Activated T-cell treated with anti-CD3 and anti-CD28 coated beads, Interleukin-2, amount 50 U/mL, for 24 hours (primary cell): ENCODE results near the gene PIGQ.
"Not testable (repeated sequence)": the region's sequence is repeated elsewhere in the genome, so short reads cannot be mapped to it uniquely, and the experiment has no call there.

Experiments used
- DNase-seq: peaks from one replicate; pipeline ENCODE4 v3.0.0-alpha.2; 2020
- H3K27ac Mint-ChIP-seq: 2 replicates; pipeline ENCODE4 v1.8.0; 2020; ENCODE audit warnings: mild to moderate bottlenecking, mixed read lengths
- H3K27me3 Mint-ChIP-seq: 2 replicates; pipeline ENCODE4 v1.8.0; 2020; ENCODE audit warnings: mixed read lengths
- H3K36me3 Mint-ChIP-seq: 2 replicates; pipeline ENCODE4 v1.8.0; 2020; ENCODE audit warnings: low read depth, mixed read lengths
- H3K4me1 Mint-ChIP-seq: 2 replicates; pipeline ENCODE4 v1.8.0; 2020; ENCODE audit warnings: low read depth, mixed read lengths
- H3K4me3 Mint-ChIP-seq: 2 replicates; pipeline ENCODE4 v1.8.0; 2020; ENCODE audit warnings: mild to moderate bottlenecking, moderate library complexity, mixed read lengths
- H3K9me3 Mint-ChIP-seq: 2 replicates; pipeline ENCODE4 v1.8.0; 2020; ENCODE audit warnings: mixed read lengths

The PIGQ gene

DNA sequence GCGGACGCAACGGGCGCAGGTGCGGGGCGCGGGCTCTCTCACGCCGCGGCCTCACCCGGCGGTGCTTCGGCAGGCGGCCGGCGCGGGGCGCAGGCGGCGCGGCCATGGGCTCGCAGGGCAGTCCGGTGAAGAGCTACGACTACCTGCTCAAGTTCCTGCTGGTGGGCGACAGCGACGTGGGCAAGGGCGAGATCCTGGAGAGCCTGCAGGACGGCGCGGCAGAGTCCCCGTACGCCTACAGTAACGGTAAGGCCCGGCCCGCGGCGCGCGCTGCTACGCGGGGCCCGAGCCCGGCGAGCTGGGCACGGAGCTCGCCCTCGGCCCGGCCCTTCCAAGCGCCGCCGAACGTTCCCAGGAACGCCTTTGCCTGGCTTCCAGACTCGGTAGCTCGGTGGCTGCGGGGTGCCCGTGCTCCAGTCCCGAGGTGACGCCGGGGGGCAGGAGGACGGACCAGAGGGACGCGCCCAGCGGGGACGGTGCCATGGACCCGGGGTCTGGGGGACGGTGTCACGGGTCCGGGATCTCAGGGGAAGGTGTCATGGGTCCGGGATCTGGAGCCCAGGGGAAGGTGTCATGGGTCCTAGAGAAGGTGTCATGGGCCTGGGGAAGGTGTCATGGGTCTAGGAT is 20.5 kb downstream of the PIGQ start:
- DNase-seq: no peak
- Mint-ChIP-seq H3K9me3 (no peaks in the 10 kb centered on the region), H3K27ac (peak overlapping the region; percentile 86), H3K27me3 (no peaks in the 10 kb centered on the region), H3K4me1 (peaks cover 39% of the 10 kb centered on the region), H3K36me3 (peaks cover 25% of the 10 kb centered on the region), H3K4me3 (peak overlapping the region; percentile 81)

DNA sequence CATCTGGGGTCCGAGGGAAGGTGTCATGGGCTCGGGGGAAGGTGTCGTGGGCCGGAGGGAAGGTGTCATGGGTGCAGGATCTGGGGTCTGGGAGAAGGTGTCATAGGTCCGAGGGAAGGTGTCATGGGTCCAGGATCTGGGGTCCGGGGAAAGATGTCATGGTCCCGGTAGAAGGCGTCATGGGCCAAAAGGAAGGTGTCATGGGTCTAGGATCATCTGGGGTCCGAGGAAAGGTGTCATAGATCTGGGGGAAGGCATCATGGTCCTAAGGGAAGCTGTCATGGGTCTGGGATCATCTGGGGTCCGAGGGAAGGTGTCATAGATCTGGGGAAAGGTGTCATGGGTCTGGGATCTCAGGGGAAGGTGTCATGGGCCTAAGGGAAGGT is 21.0 kb downstream of the PIGQ start:
- peak overlapping the region; percentile 81 for H3K4me3 Mint-ChIP-seq

DNA sequence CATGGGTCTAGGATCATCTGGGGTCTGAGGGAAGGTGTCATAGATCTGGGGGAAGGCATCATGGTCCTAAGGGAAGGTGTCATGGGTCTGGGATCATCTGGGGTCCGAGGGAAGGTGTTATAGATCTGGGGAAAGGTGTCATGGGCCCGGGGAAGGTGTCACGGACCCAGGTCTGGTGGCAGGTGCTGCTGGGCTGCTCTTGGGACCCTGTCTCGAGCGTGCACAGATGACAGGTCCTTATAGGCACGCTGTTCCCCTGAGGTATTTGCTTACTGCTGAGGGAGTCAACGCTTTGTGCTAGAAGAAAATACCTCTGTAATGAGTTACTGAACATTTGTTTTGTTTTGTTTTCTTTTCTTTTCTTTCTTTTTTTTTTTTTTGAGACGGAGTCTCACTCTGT is 21.5 kb downstream of the PIGQ start:
- Mint-ChIP-seq H3K4me1 (peaks cover 43% of the 10 kb centered on the region), H3K4me3 (peak overlapping the region; percentile 81), H3K27me3 (no peaks in the 10 kb centered on the region), H3K36me3 (peaks cover 29% of the 10 kb centered on the region), H3K27ac (peak overlapping the region; percentile 86), H3K9me3 (no peaks in the 10 kb centered on the region)
- DNase-seq: no peak

More for the DNA sequence above, 21.0 kb downstream of the PIGQ start:
- H3K27ac Mint-ChIP-seq: peak overlapping the region; percentile 86
- H3K9me3 Mint-ChIP-seq: no peaks in the 10 kb centered on the region
- peaks cover 39% of the 10 kb centered on the region for H3K4me1 Mint-ChIP-seq
- no peaks in the 10 kb centered on the region for H3K27me3 Mint-ChIP-seq
- no peak for DNase-seq
- peaks cover 25% of the 10 kb centered on the region for H3K36me3 Mint-ChIP-seq

DNA sequence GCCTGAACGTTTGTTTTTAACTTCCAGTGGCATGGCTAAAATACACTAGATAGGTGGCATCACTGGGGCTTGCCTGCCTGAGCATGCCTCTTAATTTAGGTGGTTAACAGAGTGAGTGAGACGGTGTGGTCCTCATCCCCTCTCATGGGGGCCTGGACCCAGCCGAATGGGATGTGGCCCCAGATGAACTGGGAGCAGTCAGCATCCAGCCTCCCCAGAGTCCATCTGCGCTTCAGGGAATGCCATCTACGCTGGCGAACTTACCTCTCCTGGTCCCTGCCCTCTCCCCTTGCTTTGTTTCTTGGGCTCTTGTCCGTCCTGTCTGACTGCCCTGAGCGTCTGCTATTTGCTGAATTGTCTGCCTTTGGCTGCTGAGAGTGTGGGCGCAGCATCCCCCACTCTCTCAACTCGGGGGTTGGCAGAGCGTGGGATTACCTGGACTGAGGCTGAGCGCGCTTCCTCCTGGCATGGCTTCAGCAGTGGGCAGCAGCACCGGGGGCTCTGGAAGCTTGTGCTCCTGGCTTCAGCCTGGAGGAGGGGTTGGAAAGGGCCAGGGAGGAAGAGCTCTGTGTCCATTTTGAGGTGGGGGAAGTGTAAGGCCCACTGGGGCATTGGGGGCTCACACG is 22.2 kb downstream of the PIGQ start:
- H3K4me1 Mint-ChIP-seq: peaks cover 41% of the 10 kb centered on the region
- no peak overlapping the region for H3K27ac Mint-ChIP-seq

DNA sequence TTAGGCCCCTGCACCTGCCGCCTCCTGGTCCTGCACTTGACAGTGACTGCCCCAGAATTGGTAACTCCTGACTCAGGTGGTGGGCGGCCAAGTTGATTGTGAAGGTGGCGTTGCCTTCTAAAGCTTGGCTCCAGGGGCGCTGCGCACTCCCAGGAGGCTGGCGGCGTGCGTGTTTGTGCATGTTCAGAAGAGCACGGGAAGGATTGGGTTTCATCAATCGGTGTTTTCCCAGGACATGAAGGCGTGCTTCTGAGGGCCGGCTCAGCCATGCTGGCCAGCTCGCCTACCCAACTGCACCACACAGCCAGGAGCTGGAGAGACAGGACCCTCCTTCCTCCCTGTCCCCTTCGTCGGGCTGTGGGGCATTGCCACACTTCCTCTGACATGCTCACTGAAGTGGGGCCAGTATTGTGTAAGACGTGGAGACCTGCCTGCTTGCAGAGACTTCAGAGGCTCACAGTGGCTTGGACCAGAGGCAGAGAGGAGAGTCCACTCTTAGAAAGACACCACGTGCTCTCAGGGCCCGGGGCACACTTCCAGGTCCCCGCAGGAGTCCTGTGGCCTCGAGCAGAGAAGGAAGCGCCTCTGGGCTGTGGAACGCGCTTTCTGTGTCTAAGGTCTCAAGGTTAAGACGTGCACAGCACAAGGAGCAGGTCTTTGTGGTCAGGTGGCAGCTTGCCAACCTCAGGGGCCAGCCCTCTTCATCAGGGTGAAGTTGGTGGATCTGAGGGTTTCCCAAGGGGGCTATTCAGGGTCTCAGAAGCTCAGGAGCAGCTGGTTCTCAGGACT is 22.9 kb downstream of the PIGQ start:
- Mint-ChIP-seq H3K4me1 (peaks cover 38% of the 10 kb centered on the region), H3K36me3 (peaks cover 33% of the 10 kb centered on the region), H3K27ac (no peak overlapping the region), H3K27me3 (no peaks in the 10 kb centered on the region), H3K4me3 (no peak overlapping the region), H3K9me3 (no peaks in the 10 kb centered on the region)
- no peak for DNase-seq

More for the DNA sequence above, 22.2 kb downstream of the PIGQ start:
- Mint-ChIP-seq H3K9me3 (no peaks in the 10 kb centered on the region), H3K36me3 (peaks cover 37% of the 10 kb centered on the region), H3K4me3 (peak overlapping the region; percentile 81), H3K27me3 (no peaks in the 10 kb centered on the region)
- DNase-seq: no peak

DNA sequence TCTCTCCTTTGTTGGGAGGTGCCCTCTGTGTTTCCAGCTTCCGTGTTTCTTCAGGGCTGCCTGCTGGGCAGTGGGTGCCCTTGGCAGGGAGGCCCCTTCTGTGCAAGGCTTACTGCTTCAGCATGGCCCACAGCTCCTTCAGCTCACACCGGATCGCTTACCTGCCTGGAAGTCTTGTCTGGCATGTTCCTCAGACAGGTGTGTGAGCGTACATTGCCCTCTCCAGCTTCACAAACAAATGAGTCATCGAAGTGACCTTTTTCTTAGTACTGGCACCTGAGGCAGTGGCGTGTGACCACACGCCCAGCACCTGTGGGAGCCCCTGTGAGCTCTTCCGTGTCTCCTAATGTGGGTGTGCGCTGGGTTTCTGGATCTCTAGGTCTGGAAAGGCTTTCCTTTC is 23.6 kb downstream of the PIGQ start:
- no peaks in the 10 kb centered on the region for H3K9me3 Mint-ChIP-seq
- no peak overlapping the region for H3K4me3 Mint-ChIP-seq
- H3K27ac Mint-ChIP-seq: no peak overlapping the region
- H3K4me1 Mint-ChIP-seq: peaks cover 38% of the 10 kb centered on the region
- no peak for DNase-seq
- H3K36me3 Mint-ChIP-seq: peaks cover 26% of the 10 kb centered on the region
- no peaks in the 10 kb centered on the region for H3K27me3 Mint-ChIP-seq

DNA sequence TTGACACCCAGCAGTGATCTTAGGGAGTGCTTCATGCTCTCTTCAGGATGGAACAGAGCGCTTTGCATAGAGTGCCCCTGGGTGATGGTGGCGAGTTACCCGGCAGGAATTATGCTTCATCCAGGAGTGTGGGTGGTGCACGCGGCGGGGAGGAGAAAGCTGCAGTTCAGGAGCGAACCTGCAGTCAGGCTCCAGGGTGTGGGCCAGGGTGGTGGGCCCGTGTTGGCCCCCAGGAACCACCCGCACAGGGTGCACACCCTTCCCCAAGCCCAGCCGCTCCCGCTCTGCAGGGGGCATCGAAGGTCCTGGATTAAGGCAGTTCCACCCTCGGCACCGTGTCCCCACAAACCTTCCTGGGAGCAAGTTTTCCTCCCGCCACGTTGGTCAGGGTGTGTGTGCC is 24.0 kb downstream of the PIGQ start:
- Mint-ChIP-seq H3K4me1 (peaks cover 38% of the 10 kb centered on the region), H3K27me3 (no peaks in the 10 kb centered on the region), H3K36me3 (peaks cover 27% of the 10 kb centered on the region), H3K27ac (no peak overlapping the region), H3K9me3 (no peaks in the 10 kb centered on the region), H3K4me3 (no peak overlapping the region)
- no peak for DNase-seq

DNA sequence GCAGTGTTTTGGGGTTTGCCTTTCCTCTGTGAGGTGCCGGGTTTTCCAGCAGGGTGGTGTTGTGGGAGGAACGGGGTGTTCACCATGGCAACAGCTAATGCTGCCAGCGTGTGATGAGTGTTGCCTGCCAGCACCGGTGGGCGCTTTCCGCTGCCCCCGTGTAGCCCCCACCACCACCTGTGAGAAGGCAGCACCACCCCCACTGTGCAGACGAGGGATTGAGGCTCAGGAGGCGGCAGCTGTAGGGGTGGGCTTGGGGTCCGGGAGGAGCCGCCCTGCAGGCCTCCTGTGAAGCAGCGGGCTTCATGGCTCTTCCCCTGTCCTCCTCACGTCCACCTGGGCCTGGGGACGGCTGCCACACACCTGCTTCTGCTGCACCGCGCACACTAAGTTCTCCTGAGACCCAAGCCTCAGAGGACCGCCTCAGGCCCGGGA is 25.3 kb downstream of the PIGQ start:
- DNase-seq: no peak
- peaks cover 38% of the 10 kb centered on the region for H3K4me1 Mint-ChIP-seq
- H3K4me3 Mint-ChIP-seq: no peak overlapping the region
- H3K27ac Mint-ChIP-seq: no peak overlapping the region
- peaks cover 33% of the 10 kb centered on the region for H3K36me3 Mint-ChIP-seq
- no peaks in the 10 kb centered on the region for H3K27me3 Mint-ChIP-seq
- H3K9me3 Mint-ChIP-seq: no peaks in the 10 kb centered on the region

DNA sequence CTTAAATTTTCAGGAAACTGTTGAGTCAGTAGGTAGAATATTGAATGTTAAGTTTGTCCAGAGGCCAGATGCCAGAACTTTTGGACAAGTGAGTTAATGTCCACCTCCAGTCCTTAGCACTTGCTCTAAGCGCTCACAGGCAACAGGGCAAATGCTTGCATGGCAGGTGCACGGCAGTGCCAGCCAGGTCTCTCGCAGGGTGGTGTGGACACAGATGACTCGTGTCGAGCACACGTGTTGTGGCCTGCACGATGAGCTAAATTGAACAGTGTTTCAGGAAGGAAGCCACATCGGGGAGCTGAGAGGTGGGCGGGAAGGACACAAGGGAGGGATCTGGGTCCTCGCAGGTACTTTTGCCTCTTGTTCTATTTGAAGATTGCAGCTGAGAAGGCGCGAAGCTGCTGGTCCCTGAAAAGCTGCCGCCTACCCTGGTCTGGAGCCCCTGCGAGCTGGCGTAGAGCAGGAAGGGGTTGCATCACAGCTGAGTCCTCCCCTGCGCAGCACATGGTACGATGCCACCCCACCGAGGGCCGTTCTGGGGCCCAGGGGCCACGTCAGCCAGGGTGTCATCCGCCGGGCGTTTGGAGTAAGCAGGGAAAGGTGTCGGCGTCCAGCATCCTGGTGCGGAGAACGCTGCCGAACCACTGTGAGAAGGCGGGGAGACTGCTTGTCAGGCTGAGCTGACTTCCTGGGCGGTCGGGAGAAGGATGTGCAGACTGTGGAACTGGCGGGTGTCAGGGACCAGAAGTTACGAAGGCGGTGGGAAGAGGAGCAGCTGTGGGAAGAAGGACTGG is 26.4 kb downstream of the PIGQ start:
- no peak overlapping the region for H3K4me3 Mint-ChIP-seq
- peaks cover 32% of the 10 kb centered on the region for H3K36me3 Mint-ChIP-seq
- H3K27me3 Mint-ChIP-seq: no peaks in the 10 kb centered on the region
- DNase-seq: no peak
- H3K27ac Mint-ChIP-seq: peak overlapping the region; percentile 58
- H3K4me1 Mint-ChIP-seq: peaks cover 31% of the 10 kb centered on the region
- H3K9me3 Mint-ChIP-seq: no peaks in the 10 kb centered on the region

DNA sequence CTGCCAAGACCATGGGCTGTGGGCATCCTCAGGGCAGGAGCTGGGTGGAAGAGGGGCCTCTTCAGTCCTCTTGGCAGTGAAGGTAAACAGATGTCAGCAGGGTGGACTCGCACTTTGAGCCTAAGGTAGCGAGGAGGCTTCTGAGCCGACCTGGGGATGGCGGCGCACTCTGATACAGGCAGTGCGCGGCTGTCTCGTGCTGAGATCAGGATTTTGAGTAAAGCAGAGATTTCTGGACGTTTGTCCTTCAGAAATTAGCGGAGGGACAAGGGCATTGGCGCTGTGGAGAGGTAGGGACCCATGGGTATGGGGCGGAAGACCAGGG is 26.9 kb downstream of the PIGQ start:
- H3K4me3 Mint-ChIP-seq: no peak overlapping the region

DNA sequence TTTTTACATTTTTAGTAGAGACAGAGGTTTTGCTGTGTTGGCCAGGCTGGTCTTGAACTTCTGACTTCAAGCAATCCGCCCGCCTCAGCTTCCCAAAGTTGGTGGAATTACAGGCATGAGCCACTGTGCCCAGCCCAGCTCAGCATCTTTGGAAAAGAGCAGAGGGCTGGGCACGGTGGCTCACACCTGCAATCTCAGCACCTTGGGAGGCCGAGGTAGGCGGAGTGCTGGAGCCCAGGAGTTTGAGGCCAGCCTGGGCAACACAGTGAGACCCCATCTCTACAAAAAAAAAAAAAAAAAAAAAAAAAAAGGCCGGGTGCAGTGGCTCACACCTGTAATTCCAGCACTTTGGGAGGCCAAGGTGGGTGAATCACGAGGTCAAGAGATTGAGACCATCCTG is 27.9 kb downstream of the PIGQ start:
- H3K9me3 Mint-ChIP-seq: not testable (repeated sequence)
- peaks cover 35% of the 10 kb centered on the region for H3K36me3 Mint-ChIP-seq

More for the DNA sequence above, 26.9 kb downstream of the PIGQ start:
- Mint-ChIP-seq H3K27me3 (no peaks in the 10 kb centered on the region), H3K27ac (no peak overlapping the region), H3K9me3 (no peaks in the 10 kb centered on the region), H3K4me1 (peaks cover 31% of the 10 kb centered on the region), H3K36me3 (peaks cover 35% of the 10 kb centered on the region)
- DNase-seq: no peak

DNA sequence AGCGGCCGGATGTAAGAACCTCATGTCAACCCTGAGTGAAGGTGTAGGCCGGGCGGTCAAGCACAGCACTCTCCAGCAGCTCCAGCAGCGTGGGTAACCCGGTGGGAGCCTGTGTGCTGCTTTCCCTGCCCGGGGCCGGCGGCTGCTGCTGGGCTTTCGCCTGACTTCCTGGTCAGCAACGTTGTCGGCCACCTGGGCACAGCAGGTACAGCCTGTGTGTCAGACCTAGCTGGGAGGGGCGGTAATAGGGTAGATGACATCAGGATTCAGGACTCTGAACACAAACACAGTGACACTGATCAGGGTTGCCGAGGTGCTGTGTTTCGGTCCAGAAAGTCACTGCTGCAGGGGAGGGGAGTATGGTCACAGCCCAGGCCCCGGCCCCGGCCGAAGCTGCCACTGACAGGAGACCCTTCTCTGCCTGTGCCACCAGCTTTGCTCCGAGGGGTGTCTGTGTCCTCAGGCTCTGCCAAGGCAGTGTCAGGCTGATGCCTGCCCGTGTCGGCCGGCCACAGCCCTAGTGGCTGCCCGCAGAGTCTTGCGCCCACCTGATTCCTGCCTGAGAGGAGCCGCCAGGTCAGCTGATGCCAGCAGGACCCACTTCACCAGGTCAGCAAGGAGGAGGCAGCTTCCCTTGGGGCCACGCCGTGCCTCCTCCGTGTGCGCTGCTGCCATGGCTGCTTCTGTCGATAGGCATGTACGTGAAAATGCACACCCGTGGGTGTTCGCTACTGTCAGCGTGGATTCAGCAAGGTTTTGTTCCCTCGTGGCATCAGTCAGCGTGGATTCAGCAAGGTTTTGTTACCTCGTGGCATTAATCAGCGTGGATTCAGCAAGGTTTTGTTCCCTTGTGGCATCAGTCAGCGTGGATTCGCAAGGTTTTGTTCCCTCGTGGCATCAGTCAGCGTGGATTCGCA is 29.3 kb downstream of the PIGQ start:
- Mint-ChIP-seq H3K27ac (no peak overlapping the region), H3K36me3 (peaks cover 30% of the 10 kb centered on the region), H3K27me3 (no peaks in the 10 kb centered on the region), H3K9me3 (no peaks in the 10 kb centered on the region), H3K4me1 (peaks cover 21% of the 10 kb centered on the region), H3K4me3 (no peak overlapping the region)
- DNase-seq: no peak

More for the DNA sequence above, 27.9 kb downstream of the PIGQ start:
- not testable (repeated sequence) for H3K27ac Mint-ChIP-seq, H3K27me3 Mint-ChIP-seq, H3K4me3 Mint-ChIP-seq, DNase-seq
- peaks cover 24% of the 10 kb centered on the region for H3K4me1 Mint-ChIP-seq

DNA sequence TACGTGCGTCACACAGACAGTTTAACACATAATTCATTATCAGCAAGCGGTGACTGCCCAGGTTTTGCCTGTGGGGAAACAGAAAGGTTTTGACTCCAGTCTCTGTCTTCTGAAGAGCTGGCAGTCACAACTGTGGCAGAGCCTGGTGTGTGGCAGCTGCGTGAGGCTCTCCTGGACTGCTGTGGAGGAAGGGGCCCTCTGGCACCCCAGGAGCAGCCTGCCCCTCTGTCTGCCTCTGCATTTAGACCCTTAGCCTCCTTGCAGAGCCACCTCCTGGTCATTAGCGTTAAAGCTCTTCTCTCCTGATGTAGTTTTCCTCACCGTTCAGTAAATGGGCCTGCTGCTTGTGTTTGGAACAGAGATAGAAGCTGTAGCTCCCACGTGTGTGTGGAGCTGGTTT is 31.0 kb downstream of the PIGQ start:
- Mint-ChIP-seq H3K27me3 (no peaks in the 10 kb centered on the region), H3K36me3 (peaks cover 33% of the 10 kb centered on the region), H3K4me1 (peaks cover 21% of the 10 kb centered on the region), H3K4me3 (no peak overlapping the region), H3K9me3 (no peaks in the 10 kb centered on the region), H3K27ac (no peak overlapping the region)
- DNase-seq: no peak

DNA sequence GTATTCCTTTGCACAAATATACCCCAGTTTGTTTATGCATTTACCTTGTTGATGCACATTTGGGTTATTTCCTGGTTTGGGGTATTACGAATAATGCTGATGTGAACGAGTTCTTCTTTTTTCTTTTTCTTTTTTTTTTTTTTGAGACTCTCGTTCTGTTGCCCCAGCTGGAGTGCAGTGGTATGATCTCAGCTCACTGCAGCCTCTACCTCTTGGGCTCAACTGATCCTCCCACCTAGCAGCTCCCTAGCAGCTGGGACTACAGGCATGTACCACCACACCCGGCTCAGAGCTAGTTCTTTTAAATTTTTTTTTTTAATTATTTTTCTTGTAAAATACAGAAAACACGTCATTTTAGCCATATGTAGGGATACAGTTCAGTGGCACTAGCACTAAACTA is 34.2 kb downstream of the PIGQ start:
- Mint-ChIP-seq H3K27ac (no peak overlapping the region), H3K4me1 (peaks cover 26% of the 10 kb centered on the region), H3K9me3 (no peaks in the 10 kb centered on the region), H3K4me3 (no peak overlapping the region), H3K27me3 (no peaks in the 10 kb centered on the region), H3K36me3 (peaks cover 14% of the 10 kb centered on the region)
- no peak for DNase-seq
